HCT116 (cell line): Measurements from ENCODE around the gene TSPAN14. TPM values are rescaled to one million over a fixed set of nuclear protein-coding genes. Genes with fewer than 3 reads are reported as not detected.

ENCODE experiments used
- ATAC-seq: fragments of 200-7000 bp; cut with Tn5 transposase; 2 replicates; pipeline ENCODE4 v1.9.1; 2020; ENCODE audit warnings: mild to moderate bottlenecking, moderate library complexity
- BruUV-seq: library from RNA; stranded (reverse); fragments of 400-500 nt; replicated peaks from 2 replicates; lab custom pipeline; 2021; lab: Mats Ljungman, UMichigan
- CTCF ChIA-PET: fragments of 300-600 bp; sonication (Branson Sonifier 250); formaldehyde crosslinking; loops from one replicate; lab custom pipeline; 2021; ENCODE audit warnings: antibody characterized with exemption; lab: Charles Lee
- POLR2A ChIA-PET: fragments of 300-600, 350-600 bp; sonication (Branson Sonifier 250); formaldehyde crosslinking; loops from one replicate; lab custom pipeline; 2021; ENCODE audit warnings: antibody characterized with exemption; lab: Charles Lee
- RAD21 ChIA-PET, 2 experiments: fragments of 300-600 bp; sonication (Branson Sonifier 250); formaldehyde crosslinking; loops; one replicate each; lab custom pipeline; 2023; ENCODE audit warnings: low total read pairs in 2 of 2; ENCODE audit not compliant: uncharacterized antibody in 2 of 2, unreplicated experiment in 2 of 2, low non-redundant PET in 1 of 2; lab: Charles Lee
- DNase-seq: peaks from one replicate; pipeline ENCODE4 v3.0.0-alpha.2; 2010; ENCODE audit warnings: low read depth, low spot score
- H2AFZ ChIP-seq: fragments of 200-600 bp; shearing (Covaris generic), sonication (generic); 2 replicates; pipeline ENCODE4 v1.6.1; 2017; ENCODE audit warnings: low read depth, mixed run types, mixed read lengths, antibody characterized with exemption, low read length; ENCODE audit not compliant: poor library complexity, severe bottlenecking
- H3K27ac ChIP-seq: 2 replicates; pipeline ENCODE4 v1.5.1; 2012; ENCODE audit warnings: low read depth, low read length
- H3K27me3 ChIP-seq: fragments of 200-600 bp; sonication (generic); 2 replicates; pipeline ENCODE4 v1.6.1; 2016; ENCODE audit warnings: mixed run types, low read length, mixed read lengths; ENCODE audit not compliant: insufficient read depth
- H3K36me3 ChIP-seq, 2 experiments: fragments of 200-500 bp in 1 of 2; fragments of 200-600 bp in 1 of 2; sonication (Bioruptor generic) in 1 of 2; sonication (generic) in 1 of 2; 2 replicates each; pipeline versions ENCODE4 v1.5.1 to v1.6.1; 2014 to 2016; ENCODE audit warnings: low read length in 2 of 2, inconsistent platforms in 1 of 2, mixed read lengths in 1 of 2, mixed run types in 1 of 2; ENCODE audit not compliant: insufficient read depth in 2 of 2, control insufficient read depth in 1 of 2
- H3K4me1 ChIP-seq, 2 experiments: fragments of 200-600 bp in 1 of 2; sonication (generic) in 1 of 2; 2 replicates each; pipeline versions ENCODE4 v1.5.1 to v1.6.1; 2012 to 2017; ENCODE audit warnings: low read length in 2 of 2, inconsistent platforms in 1 of 2, mild to moderate bottlenecking in 1 of 2, mixed read lengths in 1 of 2, mixed run types in 1 of 2, moderate library complexity in 1 of 2; ENCODE audit not compliant: insufficient read depth in 2 of 2, control insufficient read depth in 1 of 2
- H3K4me2 ChIP-seq: fragments of 200-600 bp; sonication (generic); 2 replicates; pipeline ENCODE4 v1.6.1; 2017; ENCODE audit warnings: mixed run types, low read length, mixed read lengths
- H3K4me3 ChIP-seq, 2 experiments: fragments of 200-600 bp in 1 of 2; sonication (generic) in 1 of 2; replicated peaks in 1 of 2; 2 replicates each; pipeline ENCODE4 v1.5.1; 2011 to 2016; ENCODE audit warnings: low read length in 2 of 2, control low read depth in 1 of 2, low read depth in 1 of 2, mild to moderate bottlenecking in 1 of 2, mixed read lengths in 1 of 2, mixed run types in 1 of 2
- H3K79me2 ChIP-seq: fragments of 200-600 bp; sonication (generic); 2 replicates; pipeline ENCODE4 v1.6.1; 2017; ENCODE audit warnings: mild to moderate bottlenecking, mixed run types, low read length, moderate library complexity, mixed read lengths; ENCODE audit not compliant: insufficient read depth
- H3K9ac ChIP-seq: fragments of 200-600 bp; sonication (generic); 2 replicates; pipeline ENCODE4 v1.6.1; 2016; ENCODE audit warnings: low read length, mixed read lengths
- H3K9me2 ChIP-seq: fragments of 200-600 bp; sonication (generic), shearing (Covaris generic); 2 replicates; pipeline ENCODE4 v1.6.1; 2017; ENCODE audit warnings: mixed run types, mild to moderate bottlenecking, moderate library complexity; ENCODE audit not compliant: insufficient read depth
- H3K9me3 ChIP-seq, 2 experiments: fragments of 200-500 bp in 1 of 2; fragments of 200-600 bp in 1 of 2; sonication (Bioruptor generic) in 1 of 2; sonication (generic) in 1 of 2; 2 replicates each; pipeline ENCODE4 v1.6.1; 2014 to 2017; ENCODE audit warnings: low read length in 2 of 2, mixed read lengths in 2 of 2, inconsistent platforms in 1 of 2, low read depth in 1 of 2, mild to moderate bottlenecking in 1 of 2, mixed run types in 1 of 2, moderate library complexity in 1 of 2; ENCODE audit not compliant: control insufficient read depth in 1 of 2, insufficient read depth in 1 of 2
- H4K20me1 ChIP-seq: fragments of 200-600 bp; sonication (generic), shearing (Covaris generic); 2 replicates; pipeline ENCODE4 v1.6.1; 2017; ENCODE audit warnings: mixed run types, mild to moderate bottlenecking, moderate library complexity; ENCODE audit not compliant: insufficient read depth
- CTCF ChIP-seq, 3 experiments: fragments of 200-600 bp in 1 of 3; sonication (generic) in 1 of 3; IDR thresholded peaks in 2 of 3; conservative IDR thresholded peaks in 1 of 3; 2 replicates each; pipeline ENCODE4 v1.5.1; 2012 to 2017; ENCODE audit warnings: low read depth in 2 of 3, low read length in 2 of 3, antibody characterized with exemption in 1 of 3, borderline replicate concordance in 1 of 3, control low read depth in 1 of 3, mild to moderate bottlenecking in 1 of 3, mixed read lengths in 1 of 3, mixed run types in 1 of 3, moderate library complexity in 1 of 3; ENCODE audit not compliant: insufficient read depth in 1 of 3
- FOSL1 ChIP-seq: IDR thresholded peaks from 2 replicates; pipeline ENCODE4 v1.6.1; 2012; ENCODE audit warnings: low read depth
- RAD21 ChIP-seq: IDR thresholded peaks from 2 replicates; pipeline ENCODE4 v1.6.1; 2012; ENCODE audit warnings: low read depth, mild to moderate bottlenecking
- YY1 ChIP-seq: IDR thresholded peaks from 2 replicates; pipeline ENCODE4 v1.6.1; 2011; ENCODE audit warnings: low read length, low read depth, moderate library complexity, mild to moderate bottlenecking; ENCODE audit not compliant: insufficient replicate concordance; ENCODE audit errors: extremely low read depth
- intact Hi-C: fragments of 100-400 bp; cut with micrococcal nuclease; formaldehyde crosslinking; loops from 2 replicates; pipeline ENCODE4 v1.10.0; 2022
- total RNA-seq: library from RNA; stranded (reverse); gene quantifications from one replicate; pipeline ENCODE4 v1.2.1, GENCODE V29; 2021; ENCODE audit not compliant: unreplicated experiment

TSPAN14 gene
- total RNA-seq, 1 experiment from 2014 or later, result 86.8 TPM

- CTCF ChIA-PET, result interaction anchor here (0.8 to 3.6 kb wide), 16 partner anchors 9 to 480 kb away, joined by 3 to 71 read pairs (median 6); partner anchors contain the start of genes PRXL2A and TSPAN14
- H2AFZ ChIP-seq, result no peak overlapping the region
- no peak overlapping the region for H3K27ac ChIP-seq
- no peaks in the 10 kb centered on the region for H3K9me2 ChIP-seq
- no peaks in the 10 kb centered on the region for H3K79me2 ChIP-seq
- no TSS peak for BruUV-seq
- H3K4me1 ChIP-seq, result peaks cover 0 to 17% of the 10 kb centered on the region in 2 experiments; a peak in 2 of 4 replicates
- H3K9ac ChIP-seq, result no peak overlapping the region
- no peak for DNase-seq
- no peaks in the 10 kb centered on the region for H3K36me3 ChIP-seq
- TF ChIP-seq YY1, result peak; percentile 33
- peak; percentile 98 for TF ChIP-seq RAD21
- peak; percentile 82 to 90 (median 86) for TF ChIP-seq CTCF (IDR thresholded peaks at IDR 0.05 in 2 of 3, conservative IDR thresholded peaks at IDR 0.05 in 1 of 3; ENCODE audit: borderline replicate concordance in 1 of 3, insufficient read depth in 1 of 3, low read depth in 2 of 3, low read length in 2 of 3)
- no peak for TF ChIP-seq FOSL1
- TF ChIP-seq, all 23 proteins: peak for 3
- ChIA-PET RAD21 (interaction anchor here (1.1 to 3.2 kb wide), 6 partner anchors 14 to 218 kb away, joined by 3 to 22 read pairs (median 4); no protein-coding TSS in a partner anchor), POLR2A (interaction anchor here (1.1 kb wide), 1 partner anchor 61 kb away, joined by 4 read pairs; no protein-coding TSS in a partner anchor)
- Histone ChIP-seq H3K27me3 (no peaks in the 10 kb centered on the region), H4K20me1 (no peaks in the 10 kb centered on the region), H3K4me3 (no peak overlapping the region), H3K9me3 (no peaks in the 10 kb centered on the region), H3K4me2 (no peak overlapping the region)
- peak; percentile 92 for ATAC-seq
- intact Hi-C loops, result loop anchor here (1.0 to 10.0 kb wide), 6 partner anchors 61 to 480 kb away; no protein-coding TSS in a partner anchor
These were observed 9.3 kb upstream of the TSPAN14 start for GRCh38 chr10:80444646-80445319.
